HUES6 (cell line): ENCODE results near the gene IFNAR1.

Experiments used
- H3K27ac ChIP-seq: 2 replicates; pipeline ENCODE4 v1.7.0; 2013; ENCODE audit warnings: low read depth, mild to moderate bottlenecking, low read length, inconsistent platforms
- H3K27me3 ChIP-seq: 2 replicates; pipeline ENCODE4 v1.6.1; 2013; ENCODE audit warnings: low read length; ENCODE audit not compliant: control insufficient read depth, insufficient read depth
- H3K36me3 ChIP-seq: 2 replicates; pipeline ENCODE4 v1.6.1; 2013; ENCODE audit warnings: low read length; ENCODE audit not compliant: control insufficient read depth, insufficient read depth
- H3K4me1 ChIP-seq: 2 replicates; pipeline ENCODE4 v1.6.1; 2013; ENCODE audit warnings: low read length; ENCODE audit not compliant: control insufficient read depth, insufficient read depth
- H3K4me3 ChIP-seq: 2 replicates; pipeline ENCODE4 v1.5.1; 2013; ENCODE audit warnings: low read depth, low read length
- H3K9ac ChIP-seq: one replicate; pipeline ENCODE4 v1.6.1; 2013; ENCODE audit warnings: mild to moderate bottlenecking, low read length
- H3K9me3 ChIP-seq: 2 replicates; pipeline ENCODE4 v1.6.1; 2013; ENCODE audit warnings: low read depth, low read length; ENCODE audit not compliant: control insufficient read depth, insufficient read depth

The IFNAR1 gene

DNA sequence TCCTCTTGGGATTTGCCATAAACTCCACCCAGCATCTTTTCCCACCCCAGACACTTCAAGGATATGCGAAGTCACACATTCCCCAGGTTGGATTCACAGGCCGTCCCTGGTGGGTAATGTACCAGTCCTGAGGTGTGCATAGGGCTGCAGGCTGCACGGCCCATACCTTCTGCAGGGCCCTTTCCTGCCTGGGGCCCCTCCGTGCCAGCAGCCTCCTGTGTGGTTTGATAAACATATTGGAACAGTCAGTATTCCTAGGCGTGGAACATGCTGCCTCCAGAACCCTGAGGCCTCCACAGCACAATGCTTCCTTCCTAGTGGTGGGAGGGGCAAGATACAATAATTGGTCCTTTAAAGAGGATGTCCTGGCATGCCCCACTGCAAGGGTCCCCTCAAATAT, 32.0 kb upstream of the IFNAR1 start:
- peaks cover 2% of the 10 kb centered on the region; the same call in 1 of the 2 replicates for H3K4me1 ChIP-seq
- H3K36me3 ChIP-seq: no peaks in the 10 kb centered on the region
- H3K4me3 ChIP-seq: no peak overlapping the region
- H3K9ac ChIP-seq: no peak overlapping the region
- H3K27ac ChIP-seq: no peak overlapping the region
- no peaks in the 10 kb centered on the region for H3K27me3 ChIP-seq
- no peaks in the 10 kb centered on the region for H3K9me3 ChIP-seq

DNA sequence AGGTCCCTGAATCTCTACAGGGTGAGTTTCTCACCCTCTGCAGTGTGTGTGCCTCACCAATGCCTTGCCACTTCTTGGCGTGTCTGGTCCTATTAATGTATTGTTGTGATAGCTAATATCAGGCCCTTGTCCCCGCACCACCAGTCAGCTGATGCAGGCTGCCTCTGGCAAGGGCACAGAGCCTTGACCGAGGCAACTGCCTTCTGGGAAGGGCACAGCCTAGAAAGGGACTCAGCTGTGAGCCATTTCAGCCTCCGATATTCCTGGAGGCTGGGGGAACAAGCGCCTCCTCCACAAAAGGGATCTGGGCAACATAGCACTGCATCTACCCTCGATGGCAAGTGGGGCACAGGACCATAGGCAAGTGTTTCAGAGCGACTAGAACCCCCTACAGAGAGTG, 31.6 kb upstream of the IFNAR1 start:
- peaks cover 2% of the 10 kb centered on the region; the same call in 1 of the 2 replicates for H3K4me1 ChIP-seq
- H3K27ac ChIP-seq: no peak overlapping the region
- no peaks in the 10 kb centered on the region for H3K36me3 ChIP-seq
- no peaks in the 10 kb centered on the region for H3K9me3 ChIP-seq
- no peak overlapping the region for H3K9ac ChIP-seq
- H3K4me3 ChIP-seq: no peak overlapping the region
- H3K27me3 ChIP-seq: no peaks in the 10 kb centered on the region

DNA sequence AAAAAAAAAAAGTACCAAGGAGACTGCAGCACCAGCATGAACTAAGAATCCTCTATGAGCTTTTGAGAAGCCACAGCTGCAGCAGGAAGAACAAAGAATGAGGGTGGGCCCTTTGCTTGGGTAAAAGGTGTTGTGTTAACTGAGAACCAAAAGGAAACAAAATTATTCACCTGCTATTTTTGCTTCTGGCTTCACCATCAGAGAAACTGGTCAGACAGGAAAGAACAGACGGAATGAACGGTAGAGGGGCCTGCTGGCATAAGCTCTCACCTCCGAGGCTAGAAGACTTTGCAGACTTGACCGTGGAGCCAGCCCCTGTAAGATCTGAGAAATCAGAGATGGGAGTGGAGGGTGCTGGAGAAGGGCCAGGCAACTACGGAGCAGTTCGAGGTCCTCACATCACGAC, 31.0 kb upstream of the IFNAR1 start:
- Histone ChIP-seq H3K4me3 (no peak overlapping the region), H3K36me3 (no peaks in the 10 kb centered on the region), H3K27me3 (no peaks in the 10 kb centered on the region), H3K27ac (no peak overlapping the region), H3K4me1 (peaks cover 2% of the 10 kb centered on the region; the same call in 1 of the 2 replicates), H3K9me3 (no peaks in the 10 kb centered on the region), H3K9ac (no peak overlapping the region)

DNA sequence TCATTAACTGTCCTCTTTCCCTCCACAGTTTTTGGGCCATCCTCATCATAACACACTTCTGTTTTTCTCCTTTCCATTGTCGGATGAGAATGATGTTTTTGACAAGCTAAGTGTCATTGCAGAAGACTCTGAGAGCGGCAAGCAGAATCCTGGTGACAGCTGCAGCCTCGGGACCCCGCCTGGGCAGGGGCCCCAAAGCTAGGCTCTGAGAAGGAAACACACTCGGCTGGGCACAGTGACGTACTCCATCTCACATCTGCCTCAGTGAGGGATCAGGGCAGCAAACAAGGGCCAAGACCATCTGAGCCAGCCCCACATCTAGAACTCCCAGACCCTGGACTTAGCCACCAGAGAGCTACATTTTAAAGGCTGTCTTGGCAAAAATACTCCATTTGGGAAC, 28.6 kb upstream of the IFNAR1 start:
- Histone ChIP-seq H3K9ac (no peak overlapping the region), H3K27ac (no peak overlapping the region), H3K9me3 (no peaks in the 10 kb centered on the region), H3K27me3 (no peaks in the 10 kb centered on the region), H3K4me1 (0 out of 2 replicates have a peak, but pooled peaks cover 5% of the 10 kb centered on the region), H3K4me3 (no peak overlapping the region), H3K36me3 (no peaks in the 10 kb centered on the region)

DNA sequence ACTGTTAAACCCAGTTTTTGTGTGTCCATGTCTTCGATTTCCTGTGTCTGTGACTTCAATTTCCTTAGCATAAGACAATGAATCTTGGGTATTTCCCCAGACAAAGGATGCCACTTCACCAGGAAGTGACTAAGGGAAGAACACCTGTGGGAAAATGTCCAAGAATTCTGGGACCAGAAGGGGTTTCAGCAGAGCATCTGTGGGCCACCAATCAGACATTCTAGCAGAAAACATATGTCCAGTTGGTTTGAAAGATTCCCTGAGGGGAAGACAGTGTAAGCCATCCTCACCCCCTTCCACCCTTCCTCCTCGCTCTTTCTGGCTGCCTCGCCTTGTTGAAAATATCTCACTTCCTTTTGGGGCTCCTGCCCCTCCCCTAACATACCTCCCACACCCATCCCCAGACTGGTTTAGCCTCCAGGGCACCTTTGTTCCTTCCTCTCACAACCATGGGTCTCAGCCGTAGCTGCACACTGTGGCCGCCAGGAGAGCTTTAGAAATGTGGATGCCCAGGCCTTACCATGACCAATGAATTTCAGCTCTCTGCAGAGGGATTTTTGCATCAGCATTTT, 25.5 kb upstream of the IFNAR1 start:
- Histone ChIP-seq H3K9me3 (no peaks in the 10 kb centered on the region), H3K27me3 (no peaks in the 10 kb centered on the region), H3K36me3 (no peaks in the 10 kb centered on the region), H3K9ac (no peak overlapping the region), H3K27ac (no peak overlapping the region), H3K4me1 (0 out of 2 replicates have a peak, but pooled peaks cover 5% of the 10 kb centered on the region), H3K4me3 (no peak overlapping the region)

DNA sequence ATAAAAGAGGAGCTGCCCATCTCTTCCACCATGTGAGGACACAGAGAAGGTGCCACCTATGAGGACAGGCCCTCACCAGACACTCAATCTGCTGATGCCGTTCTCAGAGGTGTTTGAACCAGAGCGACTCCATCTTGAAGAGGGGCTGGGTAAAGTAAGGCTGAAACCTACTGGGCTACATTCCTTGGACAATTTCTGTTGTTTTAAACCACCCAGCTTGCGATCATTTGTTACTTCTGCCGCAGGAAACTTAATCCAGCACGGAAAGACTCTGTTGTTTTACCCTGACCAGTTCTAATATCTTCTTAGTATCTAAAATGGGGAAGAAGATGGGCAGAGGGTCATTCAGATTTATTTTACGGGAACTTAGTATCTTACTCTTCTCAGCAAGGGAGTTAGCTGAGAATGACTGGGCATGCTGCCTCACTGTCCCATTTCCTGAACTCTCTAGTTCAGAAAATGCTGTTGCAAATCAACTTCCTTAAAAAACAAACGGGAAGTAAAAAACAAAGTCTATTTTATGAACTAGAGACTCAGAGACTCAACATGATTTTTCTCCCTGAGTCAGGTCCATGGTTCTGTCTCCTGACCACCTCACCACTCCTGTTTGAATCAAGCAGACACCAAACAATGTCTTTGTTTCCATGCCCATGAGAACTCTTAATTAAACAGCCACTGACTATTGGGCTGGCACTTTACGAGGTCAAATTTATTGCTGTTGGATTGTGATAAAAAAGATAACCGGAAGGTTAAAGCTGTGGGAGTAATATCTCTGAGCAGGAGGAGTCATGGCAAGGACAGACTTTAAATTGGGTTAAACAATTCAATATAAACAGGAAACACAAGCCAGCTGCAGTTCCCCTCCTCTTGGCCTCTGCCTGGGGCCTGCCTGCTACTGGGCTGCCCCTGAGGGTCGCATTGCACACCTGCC, 23.8 kb upstream of the IFNAR1 start:
- Histone ChIP-seq H3K4me3 (no peak overlapping the region), H3K4me1 (0 out of 2 replicates have a peak, but pooled peaks cover 5% of the 10 kb centered on the region), H3K27me3 (no peaks in the 10 kb centered on the region), H3K36me3 (no peaks in the 10 kb centered on the region), H3K9me3 (no peaks in the 10 kb centered on the region), H3K27ac (no peak overlapping the region), H3K9ac (no peak overlapping the region)

DNA sequence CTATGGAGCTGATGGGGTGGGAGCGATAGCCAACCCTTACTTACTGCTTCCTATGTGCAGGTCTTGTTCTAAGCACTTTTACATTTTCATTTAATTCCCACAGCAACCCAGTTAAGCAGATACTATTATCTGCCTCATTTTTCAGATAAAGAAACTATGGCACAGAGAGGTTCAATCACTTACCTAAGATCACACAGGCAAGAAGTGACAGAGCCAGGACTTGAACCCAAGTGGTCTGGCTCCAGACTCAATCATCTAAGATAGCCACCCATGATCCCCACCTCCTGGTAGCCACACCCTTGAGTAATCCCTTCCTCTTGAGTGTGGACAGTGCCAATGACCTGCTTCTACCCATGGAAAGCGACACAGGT, 23.2 kb upstream of the IFNAR1 start:
- Histone ChIP-seq H3K9ac (no peak overlapping the region), H3K9me3 (no peaks in the 10 kb centered on the region), H3K27me3 (no peaks in the 10 kb centered on the region), H3K36me3 (no peaks in the 10 kb centered on the region), H3K4me3 (no peak overlapping the region), H3K4me1 (0 out of 2 replicates have a peak, but pooled peaks cover 5% of the 10 kb centered on the region), H3K27ac (no peak overlapping the region)

DNA sequence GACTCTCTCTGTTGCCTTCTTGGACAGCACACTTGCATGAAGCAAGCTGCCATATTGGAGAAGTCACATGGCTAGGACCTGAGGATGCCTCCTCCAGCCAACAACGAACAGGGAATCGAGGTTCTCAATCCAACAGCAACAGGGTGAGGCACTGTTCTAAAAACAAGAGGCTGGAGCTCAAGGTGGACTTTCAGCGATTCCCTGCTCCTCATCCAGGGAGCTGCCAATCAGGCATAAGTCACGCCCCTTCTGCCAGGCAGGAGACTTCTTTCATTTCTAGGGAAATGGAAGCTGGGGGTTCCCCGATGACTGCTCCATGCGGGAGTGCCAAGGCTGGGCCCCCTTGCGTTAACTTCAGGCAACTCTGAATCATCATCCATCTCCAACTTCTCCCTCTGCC, 22.7 kb upstream of the IFNAR1 start:
- Histone ChIP-seq H3K4me3 (no peak overlapping the region), H3K4me1 (0 out of 2 replicates have a peak, but pooled peaks cover 5% of the 10 kb centered on the region), H3K27ac (no peak overlapping the region)

DNA sequence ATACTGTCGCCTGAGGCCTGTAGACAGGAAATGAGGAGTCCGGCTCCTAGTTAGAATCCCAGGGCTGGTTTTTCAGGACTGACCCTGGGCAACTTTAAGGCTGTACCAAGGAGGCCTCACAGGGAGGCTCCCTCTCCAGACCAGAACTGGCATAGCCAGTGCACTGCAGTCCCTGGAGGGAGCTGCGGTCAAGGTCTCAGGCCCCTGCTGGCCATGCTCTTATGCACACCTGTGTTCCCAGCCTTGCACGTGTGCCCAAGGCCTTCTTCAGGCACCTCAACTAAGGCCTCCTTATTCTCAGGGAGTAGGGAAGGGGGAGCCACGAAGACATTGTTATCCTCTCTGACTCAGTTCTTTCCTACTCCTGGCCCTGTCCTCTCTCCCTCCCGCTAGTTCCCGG, 22.0 kb upstream of the IFNAR1 start:
- no peaks in the 10 kb centered on the region for H3K36me3 ChIP-seq
- H3K4me1 ChIP-seq: 0 out of 2 replicates have a peak, but pooled peaks cover 5% of the 10 kb centered on the region
- no peak overlapping the region for H3K9ac ChIP-seq
- H3K27me3 ChIP-seq: no peaks in the 10 kb centered on the region
- H3K9me3 ChIP-seq: no peaks in the 10 kb centered on the region
- no peak overlapping the region for H3K4me3 ChIP-seq
- H3K27ac ChIP-seq: no peak overlapping the region

More for the DNA sequence above, 22.7 kb upstream of the IFNAR1 start:
- no peaks in the 10 kb centered on the region for H3K27me3 ChIP-seq
- no peaks in the 10 kb centered on the region for H3K36me3 ChIP-seq
- no peak overlapping the region for H3K9ac ChIP-seq
- H3K9me3 ChIP-seq: no peaks in the 10 kb centered on the region

DNA sequence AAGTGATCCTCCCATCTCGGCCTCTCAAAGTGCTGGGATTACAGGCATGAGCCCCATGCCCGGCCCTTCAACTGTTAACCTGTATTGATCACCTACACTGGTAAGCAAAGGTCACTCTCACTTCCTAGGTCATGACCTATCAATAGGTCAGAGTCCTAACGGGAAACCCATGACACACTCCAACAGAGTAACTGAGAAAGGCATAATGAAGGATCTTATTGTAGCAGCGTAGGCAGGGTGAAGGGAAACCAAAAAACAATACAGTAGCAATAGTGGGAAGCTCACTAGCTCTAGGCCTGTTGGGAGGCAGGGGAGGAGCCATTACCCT, 19.5 kb upstream of the IFNAR1 start:
- H3K36me3 ChIP-seq: no peaks in the 10 kb centered on the region
- no peak overlapping the region for H3K4me3 ChIP-seq
- H3K9me3 ChIP-seq: no peaks in the 10 kb centered on the region
- H3K4me1 ChIP-seq: no peaks in the 10 kb centered on the region
- H3K27ac ChIP-seq: no peak overlapping the region
- no peak overlapping the region for H3K9ac ChIP-seq
- H3K27me3 ChIP-seq: no peaks in the 10 kb centered on the region

DNA sequence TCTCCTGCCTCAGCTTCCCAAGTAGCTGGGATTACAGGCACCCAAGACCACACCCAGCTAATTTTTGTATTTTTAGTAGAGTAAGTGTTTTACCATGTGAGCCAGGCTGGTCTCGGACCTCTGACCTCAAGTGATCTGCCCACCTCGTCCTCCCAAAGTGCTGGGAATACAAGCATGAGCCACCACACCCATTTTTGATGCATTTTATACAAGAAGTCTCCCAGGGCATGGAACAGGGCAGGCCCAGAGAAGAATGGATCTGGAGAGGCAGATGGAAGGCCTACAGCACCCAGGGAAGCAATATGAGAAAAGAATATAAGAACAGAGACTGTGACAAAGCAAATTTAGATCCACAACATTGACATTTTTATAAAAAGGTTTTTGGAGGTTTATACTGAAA, 18.8 kb upstream of the IFNAR1 start:
- no peaks in the 10 kb centered on the region for H3K9me3 ChIP-seq
- no peaks in the 10 kb centered on the region for H3K27me3 ChIP-seq
- no peak overlapping the region for H3K4me3 ChIP-seq
- no peak overlapping the region for H3K27ac ChIP-seq
- no peaks in the 10 kb centered on the region for H3K4me1 ChIP-seq
- no peaks in the 10 kb centered on the region for H3K36me3 ChIP-seq
- H3K9ac ChIP-seq: no peak overlapping the region
